NOMO-1 treated with dmso at 0.1 percent for 144 hours (cell line): ENCODE results near the gene FCN1.
"Not testable (repeated sequence)": the region's sequence is repeated elsewhere in the genome, so short reads cannot be mapped to it uniquely, and the experiment has no call there.

Experiments
- DNase-seq: peaks from one replicate; lab custom pipeline; 2025; ENCODE audit not compliant: unreplicated experiment; lab: John Stamatoyannopoulos, UW

FCN1 gene

GRCh38 chr9:134917431-134918373 is at the start of gene FCN1:
TSS of gene FCN1 (minus strand) at chr9:134917912. CDS start at chr9:134917871, 41 bp downstream.
- DNase-seq = peak; percentile 57

GRCh38 chr9:134966697-134967546 is 49.2 kb upstream of the FCN1 start:
- no peak for DNase-seq

DNA sequence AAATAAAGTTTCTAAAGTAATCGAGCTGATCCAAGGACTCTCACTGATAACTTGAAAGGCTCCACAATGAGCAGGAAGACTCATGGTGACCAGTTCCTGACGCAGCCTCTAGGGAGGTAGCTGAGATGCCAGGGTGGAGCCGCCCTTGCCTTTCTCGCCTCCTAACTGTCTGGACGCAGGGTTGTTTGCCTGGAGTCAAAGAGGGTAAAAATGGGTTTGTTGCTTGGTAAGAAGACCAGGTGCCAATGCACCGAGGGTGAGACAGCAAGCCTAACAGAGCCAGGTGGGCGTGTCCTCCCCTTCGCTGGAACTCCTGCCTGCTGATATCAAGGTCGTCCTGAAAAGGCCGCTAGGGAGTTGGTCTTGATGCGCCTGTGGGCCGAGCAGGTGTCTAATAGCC is 48.6 kb upstream of the FCN1 start:
- no peak for DNase-seq

- no peak for DNase-seq
Measured at GRCh38 chr9:134965851-134966250, 48.1 kb upstream of the FCN1 start.

DNA sequence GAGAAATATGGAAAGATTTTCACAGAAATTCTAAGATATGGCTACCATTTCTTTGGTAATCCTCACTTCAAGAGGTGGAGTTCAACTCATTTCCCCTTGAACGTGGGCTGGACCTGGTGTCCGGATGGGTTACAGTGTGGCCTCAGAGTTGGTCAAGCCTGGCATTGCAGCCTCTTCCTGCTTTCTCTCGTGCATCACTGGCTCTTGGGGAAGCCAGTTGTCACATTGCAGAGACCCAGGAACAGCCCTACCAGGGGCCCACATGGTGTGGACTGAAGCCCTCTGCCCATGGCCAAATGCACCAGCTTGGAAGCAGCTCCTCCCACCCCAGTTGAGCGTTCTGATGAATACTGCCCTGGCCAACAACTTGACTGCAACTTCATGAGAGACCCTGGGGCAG is 47.7 kb upstream of the FCN1 start:
- DNase-seq = no peak

DNA sequence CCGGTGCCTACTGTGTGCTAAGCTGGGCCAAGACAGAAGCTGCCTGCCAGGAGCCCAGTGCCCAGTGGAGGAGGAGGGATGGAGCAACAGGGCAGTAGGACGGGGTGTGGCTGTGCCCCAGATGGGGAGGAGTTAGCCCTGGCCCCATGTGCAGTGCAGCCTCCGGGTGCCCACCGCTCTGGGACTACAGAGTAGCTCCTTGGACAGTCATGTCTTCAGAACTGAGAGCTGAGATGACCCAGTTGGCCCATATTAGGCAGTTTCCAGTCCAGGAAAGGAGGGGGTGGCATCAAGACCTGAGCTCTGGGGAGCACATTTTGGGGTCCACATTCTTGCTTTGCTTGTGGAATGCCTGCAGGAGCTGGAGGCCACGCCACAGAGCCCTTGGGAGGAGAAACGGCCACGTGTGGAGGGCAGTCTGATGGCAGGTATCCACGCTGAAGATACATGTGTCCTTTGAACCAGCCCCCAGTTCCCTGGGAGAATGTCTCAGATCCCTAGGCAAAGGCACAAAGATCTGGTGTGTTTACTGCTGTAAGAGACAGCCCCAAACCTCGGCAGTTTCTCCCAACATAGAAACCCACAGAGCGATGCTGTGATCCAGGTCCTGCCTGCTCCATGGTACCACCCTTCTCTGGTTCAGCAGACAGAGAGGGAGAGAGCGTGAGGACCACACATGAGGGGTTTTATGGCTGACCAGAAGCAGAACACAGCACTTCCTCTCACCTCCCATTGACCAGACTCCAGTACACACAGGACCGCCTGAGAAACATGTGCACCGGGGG is 46.8 kb upstream of the FCN1 start:
- no peak for DNase-seq

- DNase-seq = no peak
Measured at GRCh38 chr9:134963546-134963945, 45.8 kb upstream of the FCN1 start.

GRCh38 chr9:134962973-134963364 is 45.3 kb upstream of the FCN1 start:
- no peak for DNase-seq

DNA sequence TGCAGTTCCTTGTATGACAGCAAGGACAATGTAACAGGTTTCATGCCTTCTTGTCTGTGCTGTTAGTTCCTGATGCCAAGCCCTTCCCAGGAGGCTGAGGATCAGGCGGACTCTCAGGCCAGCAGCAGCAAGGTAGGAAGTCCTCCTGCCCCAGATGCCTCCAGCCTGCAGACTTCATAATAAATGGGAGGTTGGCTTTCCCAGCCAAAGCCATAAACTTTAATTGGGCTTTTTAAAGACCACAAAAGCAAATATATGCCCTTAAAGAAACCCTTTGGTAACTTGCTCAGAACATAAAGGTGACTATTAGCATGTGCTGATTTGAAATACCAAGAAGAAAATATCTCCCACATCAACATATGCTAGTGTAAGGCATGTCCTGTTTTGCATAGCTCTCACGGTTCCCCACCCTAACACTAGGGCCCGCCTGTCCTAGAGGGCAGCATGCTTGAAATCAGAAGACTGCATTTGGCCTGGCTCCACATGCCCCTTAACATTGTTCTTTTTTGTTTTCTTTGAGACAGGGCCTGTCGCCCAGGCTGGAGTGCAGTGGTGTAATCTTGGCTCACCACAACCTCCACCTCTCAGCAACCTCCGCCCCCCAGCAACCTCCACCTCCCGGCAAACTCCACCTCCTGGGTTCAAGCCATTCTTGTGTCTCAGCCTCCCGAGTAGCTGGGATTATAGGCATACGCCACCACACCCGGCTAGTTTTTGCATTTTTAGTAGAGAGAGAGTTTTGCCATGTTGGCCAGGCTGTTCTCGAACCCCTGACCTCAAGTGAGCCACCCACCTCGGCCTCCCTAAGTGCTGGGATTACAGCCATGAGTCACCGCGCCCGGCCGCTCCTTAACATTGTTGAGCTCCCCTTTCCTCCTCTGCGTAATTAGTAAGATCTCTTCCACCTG is 44.6 kb upstream of the FCN1 start:
- DNase-seq = no peak

DNA sequence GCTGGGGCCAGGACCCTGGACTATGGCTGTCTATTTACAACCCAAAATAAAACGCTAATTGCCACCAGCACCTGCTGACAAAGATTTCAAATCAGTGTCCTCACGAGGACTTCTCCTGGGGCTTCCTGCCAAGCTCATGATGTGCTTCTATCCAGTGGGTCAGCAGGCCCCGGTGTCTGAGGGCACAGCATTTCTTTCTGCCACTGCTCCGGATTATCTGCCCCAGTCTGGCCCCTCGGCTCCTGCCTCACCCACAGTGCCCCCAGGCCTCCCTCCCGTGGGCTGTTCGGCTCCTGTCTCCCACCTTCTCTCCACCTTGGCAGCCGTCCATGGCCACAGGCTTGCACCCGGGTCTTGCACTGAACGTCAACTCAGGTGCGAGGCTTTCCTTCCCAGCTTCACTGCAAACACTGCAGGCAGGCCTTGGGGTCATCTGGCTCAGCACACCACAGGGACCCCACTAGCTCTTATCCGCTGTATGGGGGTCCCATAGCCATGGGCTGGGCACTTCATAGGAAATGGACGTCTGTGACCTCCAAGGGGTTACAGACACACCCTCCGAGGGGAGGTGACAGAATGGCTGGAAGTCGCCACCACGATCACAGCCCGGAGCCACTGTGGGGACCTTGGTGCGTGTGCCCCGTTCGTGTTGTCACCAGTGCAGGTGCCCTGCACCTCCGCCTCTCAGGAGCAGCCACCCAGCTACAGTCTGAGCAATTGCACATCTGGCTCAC is 43.8 kb upstream of the FCN1 start:
- no peak for DNase-seq

DNA sequence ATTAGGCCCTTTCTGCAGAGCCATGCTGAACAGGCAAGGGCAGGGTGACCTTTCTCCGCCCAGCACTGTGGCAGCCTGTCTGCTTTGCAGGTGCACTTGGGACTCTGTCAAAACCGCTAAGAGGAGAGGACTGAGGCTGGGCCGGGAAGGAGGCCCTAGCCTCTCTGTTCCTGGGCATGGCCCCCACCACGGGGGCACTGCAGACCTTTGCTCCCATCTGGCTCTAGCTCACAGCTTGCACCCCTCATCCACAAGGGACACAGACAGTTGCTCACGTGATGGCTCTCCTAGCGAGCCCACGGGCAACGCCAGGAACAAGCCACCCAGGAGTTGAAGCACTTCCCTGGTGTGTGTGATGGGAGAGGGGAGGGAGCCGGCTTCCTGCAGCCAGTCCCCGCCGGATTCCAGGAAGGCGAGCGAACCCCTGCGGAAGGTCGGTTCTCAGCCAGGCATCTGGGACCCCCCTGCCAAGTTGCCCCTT is 43.0 kb upstream of the FCN1 start:
- DNase-seq = no peak

DNA sequence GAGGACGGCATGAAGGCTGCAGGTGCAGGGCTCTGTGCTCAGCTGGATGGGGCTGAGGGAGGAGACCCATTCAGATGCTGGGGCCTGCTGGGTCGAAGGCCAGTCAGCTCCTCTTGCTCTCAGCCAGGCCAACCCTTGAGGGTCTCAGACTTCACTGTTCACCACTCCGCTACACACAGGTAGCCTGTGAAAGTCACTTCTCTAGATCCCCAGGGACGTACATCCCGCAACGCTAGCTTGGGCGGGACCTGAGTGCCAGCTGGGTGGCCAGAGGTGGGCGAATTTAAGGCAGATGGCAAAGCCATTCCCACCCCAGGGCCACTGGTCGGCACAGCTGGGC is 42.2 kb upstream of the FCN1 start:
- DNase-seq = no peak

GRCh38 chr9:134959126-134959970 is 41.6 kb upstream of the FCN1 start:
- no peak for DNase-seq

GRCh38 chr9:134957945-134958227 is 40.2 kb upstream of the FCN1 start:
- no peak for DNase-seq

DNA sequence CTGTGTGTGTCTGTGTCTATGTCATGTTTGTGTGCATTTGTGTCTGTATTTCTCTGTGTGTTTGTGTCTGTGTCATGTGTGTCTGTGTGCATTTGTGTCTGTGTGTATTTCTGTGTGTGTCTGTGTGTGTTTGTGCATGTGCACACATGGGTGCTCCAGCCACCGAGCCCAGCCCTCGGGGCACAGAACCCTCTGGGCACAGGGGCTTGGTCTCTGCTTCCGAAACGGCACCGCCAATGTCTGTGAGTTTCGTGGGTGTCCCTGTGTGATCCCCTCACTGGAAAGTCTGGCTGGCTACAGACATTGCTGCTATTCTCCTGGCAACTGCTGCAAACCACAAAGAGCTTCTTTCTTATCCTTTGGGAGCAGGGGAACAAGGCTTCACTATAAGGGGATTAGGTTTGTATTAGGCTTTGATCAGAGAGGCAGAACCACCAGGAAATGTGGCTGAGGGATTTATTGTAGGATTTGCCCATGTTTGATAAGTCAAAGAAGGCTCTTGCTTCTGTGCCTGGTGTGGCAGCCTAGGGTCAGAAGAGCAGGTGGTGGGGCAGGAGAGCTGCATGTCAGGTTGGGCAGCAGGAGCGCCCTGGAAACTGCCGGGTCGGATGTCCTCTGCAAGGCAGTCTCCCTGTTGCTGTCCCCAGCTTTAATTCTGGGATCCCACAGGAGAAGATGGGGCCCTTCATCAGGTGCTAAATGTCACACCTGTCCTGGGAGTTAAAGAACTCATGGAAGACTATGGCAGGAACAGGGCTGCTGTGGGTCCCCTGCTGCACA is 39.6 kb upstream of the FCN1 start:
- no peak for DNase-seq

- DNase-seq = not testable (repeated sequence)
Measured at GRCh38 chr9:134956387-134956786, 38.7 kb upstream of the FCN1 start.

- no peak for DNase-seq
Measured at GRCh38 chr9:134955801-134956200, 38.1 kb upstream of the FCN1 start.

DNA sequence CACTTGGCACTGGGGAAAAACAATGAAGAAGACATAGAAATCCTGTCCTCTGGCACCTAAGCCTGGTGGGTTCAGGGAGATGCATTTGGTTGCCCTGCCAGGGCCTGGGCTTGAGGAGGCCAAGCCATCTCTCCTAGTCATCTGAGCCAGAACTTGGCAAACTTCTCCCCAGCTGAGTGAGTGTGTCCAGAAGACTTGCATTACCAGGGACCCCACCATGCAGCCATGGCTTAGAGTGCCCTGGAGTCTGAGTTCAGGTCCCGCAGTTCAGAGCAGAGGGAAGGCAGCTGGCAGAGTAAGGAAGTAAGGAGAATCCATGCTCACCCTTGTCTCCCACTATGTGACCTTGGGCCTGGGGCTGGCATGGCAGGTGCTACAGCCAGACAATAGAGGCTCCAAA is 37.4 kb upstream of the FCN1 start:
- no peak for DNase-seq
